Measurements from ENCODE around the gene DGKH.

The DGKH gene, protein sequence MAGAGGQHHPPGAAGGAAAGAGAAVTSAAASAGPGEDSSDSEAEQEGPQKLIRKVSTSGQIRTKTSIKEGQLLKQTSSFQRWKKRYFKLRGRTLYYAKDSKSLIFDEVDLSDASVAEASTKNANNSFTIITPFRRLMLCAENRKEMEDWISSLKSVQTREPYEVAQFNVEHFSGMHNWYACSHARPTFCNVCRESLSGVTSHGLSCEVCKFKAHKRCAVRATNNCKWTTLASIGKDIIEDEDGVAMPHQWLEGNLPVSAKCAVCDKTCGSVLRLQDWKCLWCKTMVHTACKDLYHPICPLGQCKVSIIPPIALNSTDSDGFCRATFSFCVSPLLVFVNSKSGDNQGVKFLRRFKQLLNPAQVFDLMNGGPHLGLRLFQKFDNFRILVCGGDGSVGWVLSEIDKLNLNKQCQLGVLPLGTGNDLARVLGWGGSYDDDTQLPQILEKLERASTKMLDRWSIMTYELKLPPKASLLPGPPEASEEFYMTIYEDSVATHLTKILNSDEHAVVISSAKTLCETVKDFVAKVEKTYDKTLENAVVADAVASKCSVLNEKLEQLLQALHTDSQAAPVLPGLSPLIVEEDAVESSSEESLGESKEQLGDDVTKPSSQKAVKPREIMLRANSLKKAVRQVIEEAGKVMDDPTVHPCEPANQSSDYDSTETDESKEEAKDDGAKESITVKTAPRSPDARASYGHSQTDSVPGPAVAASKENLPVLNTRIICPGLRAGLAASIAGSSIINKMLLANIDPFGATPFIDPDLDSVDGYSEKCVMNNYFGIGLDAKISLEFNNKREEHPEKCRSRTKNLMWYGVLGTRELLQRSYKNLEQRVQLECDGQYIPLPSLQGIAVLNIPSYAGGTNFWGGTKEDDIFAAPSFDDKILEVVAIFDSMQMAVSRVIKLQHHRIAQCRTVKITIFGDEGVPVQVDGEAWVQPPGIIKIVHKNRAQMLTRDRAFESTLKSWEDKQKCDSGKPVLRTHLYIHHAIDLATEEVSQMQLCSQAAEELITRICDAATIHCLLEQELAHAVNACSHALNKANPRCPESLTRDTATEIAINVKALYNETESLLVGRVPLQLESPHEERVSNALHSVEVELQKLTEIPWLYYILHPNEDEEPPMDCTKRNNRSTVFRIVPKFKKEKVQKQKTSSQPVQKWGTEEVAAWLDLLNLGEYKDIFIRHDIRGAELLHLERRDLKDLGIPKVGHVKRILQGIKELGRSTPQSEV

DNA sequence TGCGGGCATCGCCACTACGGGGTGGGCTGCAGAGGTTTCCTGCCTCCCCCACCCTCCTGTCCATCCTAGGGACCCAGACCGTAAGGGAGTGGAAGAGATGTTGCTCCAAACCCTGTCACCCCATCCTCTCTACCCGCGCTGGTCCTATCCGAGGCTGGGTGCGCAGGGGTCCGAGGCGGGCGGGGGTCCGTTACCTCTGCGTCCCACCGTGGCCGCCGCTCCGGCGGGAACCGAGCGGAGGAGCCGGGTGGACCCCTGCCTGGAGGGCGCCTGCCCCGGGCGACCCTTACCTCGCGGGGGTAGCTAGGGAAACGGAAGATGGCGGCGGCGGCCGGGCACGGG is at the start of gene DGKH:
DGKH (plus strand) TSS at position 307 of the 342 bp plus-strand sequence. CDS start 126 bp downstream, outside the sequence.
- DNase-seq (ENCODE audit: low read depth in 2 of 2): no peak

DNA sequence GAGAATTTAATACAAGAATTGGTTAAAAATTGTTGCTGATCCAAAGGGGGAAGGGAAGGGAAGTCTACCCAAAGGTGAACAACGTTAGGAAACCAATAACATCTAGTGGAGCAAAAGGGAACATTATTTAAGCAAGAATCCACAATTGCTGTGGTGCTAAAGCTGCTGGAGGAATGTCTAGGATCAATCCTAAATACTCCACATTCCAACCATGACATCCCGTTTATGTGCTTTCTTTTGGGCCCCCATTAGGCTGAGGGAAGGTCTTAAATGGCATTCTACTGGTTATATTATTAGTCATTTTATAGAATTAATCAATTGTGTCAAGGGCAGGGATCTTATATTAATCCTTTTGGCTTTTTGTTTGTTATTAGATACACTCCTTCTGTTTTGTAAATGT is 47.6 kb upstream of the DGKH start:
- no peak for DNase-seq (ENCODE audit: low read depth in 2 of 2)

DNA sequence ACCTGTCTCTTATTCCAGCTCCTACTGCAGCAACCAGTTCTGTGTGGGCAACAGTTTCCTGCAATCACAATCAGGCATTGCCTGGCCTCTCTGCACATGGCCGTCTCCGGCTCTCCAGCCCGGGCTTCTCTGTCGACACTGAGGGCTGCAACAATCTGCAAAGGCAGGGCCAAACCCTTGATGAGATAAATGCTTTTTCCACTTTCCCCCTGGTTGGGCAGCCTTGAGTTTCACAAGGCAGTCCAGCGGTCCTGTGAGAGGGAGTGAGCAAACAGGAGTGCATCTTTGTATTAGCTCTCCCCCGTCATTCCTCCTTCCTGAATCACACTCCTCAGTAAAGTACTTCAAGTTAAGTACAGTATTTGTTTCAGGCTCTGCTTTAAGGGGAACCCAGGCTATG is 46.9 kb upstream of the DGKH start:
- DNase-seq (ENCODE audit: low read depth in 2 of 2): no peak

DNA sequence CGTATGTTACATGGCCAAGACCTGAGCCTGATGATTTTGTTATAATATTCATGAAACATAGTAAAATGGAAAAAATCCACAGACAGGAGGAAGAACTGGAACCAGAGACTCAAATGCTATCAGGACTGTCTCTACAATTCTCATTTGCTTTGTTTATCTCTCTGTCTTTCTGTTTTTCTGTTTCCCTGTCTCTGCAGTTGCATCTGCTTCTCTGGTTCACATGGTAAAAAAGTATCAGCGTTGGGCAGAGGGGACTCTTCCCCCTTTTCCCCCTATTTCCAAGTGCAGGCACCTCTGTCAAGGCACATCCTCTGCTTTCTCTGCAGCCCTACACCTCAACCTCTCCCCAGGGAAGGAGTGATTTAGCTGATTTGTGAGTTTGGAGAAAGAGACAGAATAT is 46.4 kb upstream of the DGKH start:
- DNase-seq (ENCODE audit: low read depth in 2 of 2): no peak

DNA sequence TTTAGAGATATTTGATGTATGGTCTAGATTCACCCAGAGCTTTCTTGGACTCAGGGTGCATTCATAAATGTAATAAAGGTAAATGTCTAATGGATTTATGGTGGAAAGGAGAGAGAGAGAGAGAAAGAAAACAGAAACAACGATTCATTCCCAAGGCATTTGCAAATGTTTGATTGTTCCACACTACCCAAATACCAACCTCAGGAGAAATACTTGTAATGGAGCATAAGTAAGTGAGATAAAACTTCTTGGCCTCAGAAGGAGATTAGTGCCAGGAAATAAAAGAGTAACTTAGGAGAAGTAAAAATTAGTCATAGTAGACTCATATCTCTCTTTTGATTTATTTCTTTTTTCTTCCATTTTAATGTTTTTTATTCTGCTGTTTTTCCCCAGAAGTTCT is 40.6 kb upstream of the DGKH start:
- no peak for DNase-seq (ENCODE audit: low read depth in 2 of 2)

DNA sequence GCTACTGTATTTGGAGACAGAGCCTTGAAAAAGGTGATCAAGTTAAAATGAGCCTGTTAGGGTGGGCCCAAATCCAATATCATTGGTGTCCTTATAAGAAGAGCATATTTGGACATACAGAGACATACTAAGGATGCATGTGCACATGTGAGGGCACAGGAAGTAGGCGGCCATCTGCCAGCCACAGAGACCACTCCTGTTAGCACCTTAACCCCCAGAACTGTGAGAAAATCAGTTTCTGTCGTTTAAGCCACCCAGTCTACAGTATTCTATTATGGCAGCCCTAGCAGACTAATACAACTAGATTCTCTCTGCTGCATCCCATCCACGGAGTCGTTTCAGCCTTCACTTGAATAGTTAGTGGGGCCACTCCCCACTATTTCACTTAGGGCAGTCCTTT is 39.4 kb upstream of the DGKH start:
- no peak for DNase-seq (ENCODE audit: low read depth in 2 of 2)

DNA sequence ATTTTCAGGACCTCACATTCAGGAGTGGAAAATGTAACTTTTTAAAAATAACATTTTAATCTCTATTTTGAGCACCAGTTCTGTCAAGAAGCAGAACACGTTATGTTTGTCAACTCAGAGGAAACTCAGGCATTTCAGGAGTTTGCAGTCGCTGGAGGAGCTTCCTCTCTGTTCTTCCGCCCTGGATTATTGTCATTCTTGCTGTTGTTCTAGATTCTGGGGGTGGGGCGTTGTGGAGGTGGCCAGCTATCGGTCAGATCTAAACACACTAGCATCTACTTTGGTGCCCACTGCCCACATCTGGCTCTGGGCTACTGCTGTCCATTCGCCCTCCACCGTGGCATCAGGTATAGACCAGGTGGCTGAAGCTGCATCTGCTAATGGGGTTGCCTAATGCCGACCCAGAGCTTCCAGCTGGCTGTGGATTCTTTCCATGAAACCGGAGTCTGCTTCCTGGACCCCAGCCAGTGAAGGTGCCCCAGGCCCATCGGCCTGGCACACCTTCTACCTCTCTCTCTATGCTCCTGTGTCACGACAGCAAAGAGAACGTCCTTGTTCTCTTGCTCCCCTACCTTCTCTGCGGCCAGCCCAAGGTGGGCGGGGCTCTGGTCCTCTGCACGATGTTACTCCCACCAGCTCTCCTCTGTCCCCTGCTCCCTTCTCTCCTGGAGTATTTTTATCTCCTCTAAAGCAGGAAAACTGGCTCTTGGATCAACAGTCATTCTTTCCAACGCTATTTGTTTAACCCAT is 36.7 kb upstream of the DGKH start:
- no peak for DNase-seq (ENCODE audit: low read depth in 2 of 2)

DNA sequence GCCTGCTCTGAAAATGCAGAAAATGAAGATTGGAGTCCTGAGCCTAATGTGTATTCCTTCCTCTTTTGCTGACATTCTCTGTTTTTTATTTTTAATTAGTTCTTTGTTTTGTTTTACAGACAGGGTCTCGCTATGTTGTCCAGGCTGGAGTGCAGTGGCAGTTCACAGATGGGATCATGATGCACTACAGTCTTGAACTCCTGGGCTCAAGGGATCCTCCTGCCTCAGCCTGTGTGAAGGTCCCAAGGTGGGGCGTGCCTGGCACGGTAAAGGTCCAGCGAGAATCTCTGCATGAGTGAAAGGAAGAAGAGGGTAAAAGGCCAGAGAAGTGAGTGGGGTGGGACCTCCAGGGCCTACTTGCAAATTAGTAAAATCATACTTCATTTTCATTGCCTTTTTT is 34.3 kb upstream of the DGKH start:
- DNase-seq (ENCODE audit: low read depth in 2 of 2): no peak

DNA sequence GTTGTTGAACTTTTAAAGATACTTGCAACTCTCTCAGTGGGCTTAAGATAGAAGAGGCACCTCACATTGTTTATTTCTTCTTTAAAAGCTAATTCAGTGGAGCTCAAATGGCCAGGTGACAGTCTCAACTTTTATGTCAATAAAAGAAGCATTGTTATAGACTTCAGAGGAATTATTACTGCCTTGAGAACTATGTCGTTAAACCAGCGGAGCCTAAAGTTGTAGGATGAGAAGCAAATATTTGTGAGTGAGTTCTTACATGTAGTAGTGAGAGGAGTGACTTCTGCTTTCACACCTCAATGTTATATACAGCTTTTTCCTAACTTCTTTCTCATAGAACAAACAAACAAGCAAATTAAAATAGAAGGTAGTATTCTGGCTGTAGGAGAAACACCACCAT is 31.2 kb upstream of the DGKH start:
- DNase-seq (ENCODE audit: low read depth in 2 of 2): no peak

DNA sequence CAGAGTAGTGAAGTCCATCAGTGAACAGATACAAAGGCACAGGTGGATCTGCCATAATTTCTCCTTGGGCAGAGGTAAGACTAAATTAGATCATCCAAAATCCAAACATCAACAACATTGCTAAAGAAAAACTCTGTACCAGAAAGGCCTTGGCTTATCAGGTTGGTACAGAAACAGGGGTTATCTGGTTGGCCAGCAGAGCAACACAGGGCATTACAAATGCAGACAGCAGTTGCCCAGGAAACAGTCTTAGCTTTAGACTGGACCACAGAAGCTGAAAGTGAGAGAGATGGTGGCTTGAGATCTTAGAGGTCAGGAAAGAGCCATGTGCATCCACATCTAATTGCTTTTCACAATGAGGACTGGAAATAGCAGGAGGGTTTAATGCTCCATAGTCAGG is 26.6 kb upstream of the DGKH start:
- no peak for DNase-seq (ENCODE audit: low read depth in 2 of 2)

DNA sequence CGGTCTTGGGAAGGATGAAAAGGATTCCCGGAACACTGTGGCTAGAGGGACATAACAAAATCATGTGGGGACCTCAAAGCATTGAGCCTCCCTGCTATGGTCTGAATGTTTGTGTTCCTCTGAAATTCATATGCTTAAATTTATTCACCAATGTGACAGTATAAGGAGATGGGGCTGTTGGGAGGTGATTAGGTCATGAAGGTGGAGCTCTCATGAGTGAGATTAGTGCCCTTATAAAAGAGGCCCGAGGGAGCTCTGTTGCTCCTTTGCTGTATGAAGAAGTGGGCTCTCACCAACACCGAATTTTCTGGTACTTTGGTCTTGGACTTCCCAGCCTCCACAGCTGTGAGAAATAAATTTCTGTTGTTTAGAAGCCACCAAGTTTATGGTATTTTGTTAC is 26.1 kb upstream of the DGKH start:
- DNase-seq (ENCODE audit: low read depth in 2 of 2): no peak

DNA sequence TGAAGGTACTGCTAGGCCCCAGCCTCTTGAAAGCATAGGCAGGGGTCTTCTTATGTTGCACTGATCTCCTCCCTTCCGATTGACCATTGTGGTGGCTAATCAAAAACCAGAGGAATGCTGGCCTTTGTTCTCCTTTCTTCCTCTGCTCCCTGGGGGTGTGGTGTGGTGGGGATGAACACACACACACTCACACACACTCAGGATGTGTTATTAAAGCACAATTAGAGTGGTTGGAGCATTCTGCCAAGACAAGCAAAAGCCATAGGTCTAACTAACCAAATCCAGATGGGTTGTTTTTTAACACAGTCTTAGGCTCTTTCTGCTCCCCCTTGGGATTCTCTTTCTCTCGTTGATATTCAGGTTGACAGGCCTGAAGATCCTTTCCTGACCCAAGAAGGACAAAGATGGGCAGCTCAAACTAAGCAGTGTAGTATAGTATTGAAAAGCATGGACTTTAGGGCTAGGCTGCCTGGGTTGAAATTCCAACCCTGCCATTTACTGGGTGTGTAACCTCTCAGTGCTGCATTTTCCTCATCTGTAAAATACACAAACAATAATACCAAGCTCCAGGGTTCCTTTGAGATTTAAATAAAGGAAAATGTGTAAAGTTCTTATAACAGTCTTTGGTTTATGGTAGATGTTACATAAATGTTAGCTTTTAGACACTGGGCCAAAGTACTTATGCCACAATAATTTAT is 25.5 kb upstream of the DGKH start:
- no peak for DNase-seq (ENCODE audit: low read depth in 2 of 2)

DNA sequence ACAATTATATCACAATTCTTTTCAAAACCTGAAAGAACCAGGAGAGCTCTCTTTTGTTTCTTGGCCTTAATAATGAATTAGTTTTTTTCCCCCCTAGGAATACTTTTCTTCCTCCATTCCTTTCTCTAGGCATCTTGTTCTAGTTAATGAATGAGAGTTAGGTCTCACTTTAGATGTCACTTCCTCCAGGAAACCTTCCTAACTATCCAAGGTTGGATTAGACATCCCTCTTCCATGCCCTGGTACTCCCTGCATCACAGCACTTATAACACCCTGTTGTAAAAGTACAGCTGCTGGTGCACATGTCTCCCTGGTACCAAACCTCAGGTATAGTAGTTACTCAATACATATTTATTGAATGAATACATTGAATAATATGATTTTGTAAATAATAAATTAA is 21.2 kb upstream of the DGKH start:
- no peak for DNase-seq (ENCODE audit: low read depth in 2 of 2)

DNA sequence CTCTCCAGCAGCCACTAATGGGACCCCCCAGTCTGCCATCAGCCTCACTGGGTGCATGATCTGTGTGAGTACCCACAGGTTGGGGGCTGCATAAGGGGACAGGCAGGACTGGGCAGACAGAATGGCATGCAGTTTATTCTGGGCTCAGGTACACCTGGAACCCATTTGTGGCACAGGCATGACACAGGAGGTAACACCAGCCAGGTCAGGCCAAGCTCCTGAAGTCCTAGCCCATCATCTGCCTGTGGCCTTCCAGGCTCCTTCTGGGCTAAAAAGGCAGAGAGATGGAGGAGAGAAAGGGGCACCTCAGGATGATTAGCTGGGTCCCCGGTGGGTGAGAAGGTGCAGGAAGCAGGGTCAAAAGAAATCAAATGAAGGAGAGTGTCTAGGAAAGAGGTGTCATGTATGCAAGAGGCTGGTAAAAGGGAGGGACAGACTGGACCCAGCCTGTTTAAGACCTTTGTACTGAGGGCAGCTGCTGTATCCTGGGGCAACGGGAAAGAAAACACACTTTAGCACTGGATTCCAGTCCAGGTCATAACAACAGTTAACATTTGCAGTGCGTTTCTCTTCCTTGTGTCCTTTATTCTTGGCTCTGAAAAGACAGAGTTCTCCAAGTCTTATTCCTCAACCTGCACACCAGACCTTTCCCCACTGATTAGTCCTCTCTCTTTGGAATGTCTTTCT is 20.2 kb upstream of the DGKH start:
- DNase-seq (ENCODE audit: low read depth in 2 of 2): no peak

DNA sequence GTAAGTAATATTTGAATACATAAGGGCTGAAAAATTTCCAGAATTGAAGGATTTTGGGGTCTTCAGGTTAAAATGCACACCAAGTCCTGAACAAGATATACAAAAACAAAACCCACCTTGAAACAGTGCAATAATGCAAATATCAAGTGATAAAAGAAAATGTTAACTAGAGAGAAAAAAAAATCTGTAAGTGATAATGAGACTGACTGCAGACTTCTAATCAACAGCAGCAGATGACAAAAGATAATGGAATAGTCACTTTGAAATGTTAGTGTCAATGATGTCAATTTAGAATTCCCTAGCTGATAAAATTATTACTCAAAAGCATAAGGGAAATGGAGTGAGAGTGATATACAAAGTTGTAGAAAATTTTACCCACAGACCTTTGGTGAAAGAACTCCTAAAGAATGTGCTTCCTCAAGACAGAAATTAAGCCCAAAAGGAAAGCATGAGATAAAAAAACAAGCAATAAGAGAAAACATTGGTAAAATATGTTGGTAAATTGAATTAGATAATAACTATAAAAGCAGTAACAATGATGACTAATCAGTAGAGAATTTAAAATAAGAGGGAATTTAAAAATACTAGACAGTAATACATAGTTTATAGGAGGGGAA is 12.4 kb upstream of the DGKH start:
- DNase-seq (ENCODE audit: low read depth in 2 of 2): no peak

DNA sequence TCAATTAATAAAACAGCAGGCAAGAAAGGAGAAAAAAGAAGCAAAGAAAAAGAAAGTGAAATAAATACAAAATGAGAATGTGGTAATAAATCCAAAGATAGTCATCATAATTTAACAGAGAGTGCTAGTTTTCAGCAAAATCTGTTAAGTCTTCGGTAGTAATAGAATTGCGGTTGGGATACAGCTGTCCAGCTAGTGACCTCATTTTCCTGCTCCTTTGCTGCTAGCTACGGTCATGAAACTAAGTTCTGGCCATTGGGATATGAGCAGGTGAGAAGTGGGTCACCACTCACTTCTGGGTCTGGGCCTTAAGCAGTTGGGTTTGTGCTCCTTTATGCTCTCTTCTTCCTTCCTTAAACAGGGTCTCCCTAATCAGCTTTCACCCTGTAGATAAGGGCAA is 11.7 kb upstream of the DGKH start:
- DNase-seq (ENCODE audit: low read depth in 2 of 2): no peak

DNA sequence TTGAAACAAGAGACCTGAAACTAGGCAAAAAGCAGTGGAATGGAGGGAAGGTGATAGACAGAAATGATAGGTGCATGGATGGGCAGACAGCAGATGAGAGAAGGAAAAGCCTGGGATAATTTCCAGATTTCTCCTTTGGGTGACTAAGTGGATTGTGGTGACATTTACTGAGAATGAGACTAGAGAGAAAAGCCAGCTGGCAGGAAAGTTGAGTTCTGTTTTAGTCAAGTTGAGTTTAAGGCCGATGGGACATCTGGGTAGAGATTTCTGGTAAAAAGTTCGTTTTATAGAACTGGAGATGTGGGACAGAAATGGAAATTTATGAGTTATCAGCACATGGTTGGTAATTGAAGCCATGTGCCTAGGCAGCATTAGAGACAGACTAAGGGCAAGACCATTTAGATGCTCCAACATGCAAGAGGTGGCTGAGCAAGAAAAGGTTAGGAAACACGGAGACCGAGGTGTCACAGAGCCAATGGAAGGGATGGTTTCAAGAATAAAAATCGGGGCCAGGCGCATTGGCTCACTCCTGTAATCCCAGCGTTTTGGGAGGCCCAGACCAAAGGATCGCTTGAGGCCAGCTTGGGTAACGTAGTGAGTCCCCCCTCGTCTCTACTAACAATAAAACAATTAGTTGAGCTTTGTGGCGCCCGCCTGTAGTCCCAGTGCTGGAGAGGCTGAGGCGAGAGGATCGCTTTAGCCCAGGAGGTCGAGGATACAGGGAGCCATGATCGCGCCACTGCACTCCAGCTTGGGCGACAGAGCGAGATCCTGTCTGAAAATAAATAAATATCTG is 9.6 kb upstream of the DGKH start:
- DNase-seq (ENCODE audit: low read depth in 2 of 2): no peak

DNA sequence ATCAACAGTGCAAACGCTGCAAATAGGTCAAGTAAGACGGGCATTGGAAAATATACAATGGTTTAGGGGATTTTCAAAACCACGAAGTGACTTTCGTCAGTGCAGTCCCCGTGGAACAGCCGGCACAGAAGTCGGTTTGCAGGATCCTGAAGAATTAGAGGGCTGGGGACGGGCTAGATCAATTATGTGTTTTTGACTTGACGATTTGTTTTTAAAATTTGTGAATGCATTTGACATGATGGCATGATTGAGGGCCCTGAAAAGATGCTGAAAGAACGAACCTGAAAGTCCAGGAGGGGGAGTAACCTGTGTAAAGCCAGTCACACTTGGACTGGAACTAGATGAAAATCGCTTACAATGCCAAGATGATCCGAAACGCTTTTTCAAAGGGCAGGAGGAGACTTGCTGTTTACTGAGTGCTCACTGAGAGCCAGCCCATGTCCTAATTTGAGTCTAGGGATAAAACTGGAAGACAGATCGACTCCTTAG is 8.9 kb upstream of the DGKH start:
- no peak for DNase-seq (ENCODE audit: low read depth in 2 of 2)

Measured in stimulated activated CD8-positive, alpha-beta memory T cell treated with anti-CD3 and anti-CD28 coated beads, Interleukin-15, amount 100 ng/mL, for 4 hours (primary cell).